Stimulated activated CD4-positive, alpha-beta T cell treated with anti-CD3 and anti-CD28 coated beads, Interleukin-1b, Interleukin-23, amount 100 ng/mL, for 48 hours (primary cell): ENCODE data around the gene UTY.

Source experiments
- DNase-seq: peaks from one replicate; pipeline ENCODE4 v3.0.0-alpha.2; 2020

The UTY gene

DNA sequence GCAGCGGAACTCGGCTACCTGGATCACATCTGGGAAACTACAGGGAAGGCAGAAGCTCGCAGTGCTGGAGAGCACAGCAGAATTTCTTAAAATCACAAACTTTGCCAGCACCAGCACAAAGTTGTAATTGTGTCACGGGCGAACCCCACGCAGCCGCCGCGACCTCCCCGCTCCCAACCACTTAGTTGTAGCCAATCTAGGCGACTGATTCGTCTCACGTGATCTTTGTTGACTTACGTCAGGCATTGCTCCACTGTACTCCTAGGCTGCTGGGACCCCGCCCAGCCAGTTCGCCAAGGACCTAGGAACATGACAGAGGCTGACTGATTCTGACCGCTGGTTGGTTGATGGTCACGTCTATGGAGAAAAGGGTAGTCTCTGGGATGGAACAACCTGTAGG, at the start of gene UTY:
UTY (minus strand) TSS at position 206 of the 400 bp plus-strand sequence. CDS start 368 bp downstream, outside the sequence.
- peak; percentile 80 for DNase-seq

DNA sequence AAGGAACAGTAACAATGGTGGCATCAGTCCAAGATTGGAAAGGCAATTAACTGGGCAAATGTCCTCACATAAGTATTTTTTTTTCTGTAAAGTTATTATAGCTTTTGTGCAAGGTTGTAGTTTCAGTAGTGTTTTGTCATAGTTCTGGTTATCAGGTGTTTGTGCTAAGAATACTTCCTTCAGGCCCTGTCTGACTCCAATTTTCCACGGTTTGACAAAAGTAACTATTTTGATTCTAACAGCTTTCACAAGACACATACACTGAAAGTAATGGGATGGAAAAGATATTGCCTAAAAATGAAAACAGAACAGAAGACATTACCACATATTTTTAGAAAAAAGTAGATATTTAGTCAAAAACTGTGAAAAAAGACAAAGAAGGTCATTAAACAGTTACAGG, 40.6 kb upstream of the UTY start:
- no peak for DNase-seq

DNA sequence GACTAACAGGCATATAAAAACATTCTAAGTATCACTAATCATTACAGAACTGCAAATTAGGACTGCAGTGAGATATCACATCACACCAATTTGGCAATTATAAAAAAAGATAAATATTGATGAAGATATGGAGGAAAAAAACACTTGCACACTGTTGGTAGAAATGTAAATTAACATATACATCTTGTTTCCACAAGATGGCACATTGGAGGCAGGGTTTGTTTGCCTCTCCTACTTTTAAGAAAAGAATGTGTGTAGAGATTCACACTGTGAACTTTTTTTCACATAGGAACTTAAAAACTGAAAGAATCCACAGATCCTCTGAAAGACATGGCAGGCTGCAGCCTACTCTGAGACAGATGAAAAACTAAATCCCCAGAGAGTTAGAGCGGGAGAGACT, 21.4 kb upstream of the UTY start:
- DNase-seq = no peak

DNA sequence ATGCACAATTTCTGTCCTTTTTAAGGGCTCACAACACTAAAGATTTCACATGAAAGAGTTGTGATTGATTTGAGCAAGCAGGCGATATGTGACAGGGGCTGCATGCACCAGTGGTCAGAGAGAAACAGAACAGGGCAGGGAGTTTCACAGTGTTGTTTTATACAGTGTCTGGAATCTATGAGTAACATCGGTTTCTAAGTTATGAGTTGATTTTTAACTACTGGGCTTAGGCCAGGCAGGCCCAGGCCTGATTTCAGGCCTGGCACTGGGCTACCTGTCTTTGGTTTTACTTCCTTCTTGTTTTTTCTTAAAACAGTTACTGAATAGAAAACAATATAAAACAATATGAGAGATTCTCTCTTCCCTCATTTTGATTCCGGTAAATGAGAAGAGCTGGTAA, 13.9 kb upstream of the UTY start:
- DNase-seq = no peak

GRCh38 chrY:13492408-13492807, 12.6 kb upstream of the UTY start:
- no peak for DNase-seq

- no peak for DNase-seq
Observed at GRCh38 chrY:13488738-13489137, 8.9 kb upstream of the UTY start.

DNA sequence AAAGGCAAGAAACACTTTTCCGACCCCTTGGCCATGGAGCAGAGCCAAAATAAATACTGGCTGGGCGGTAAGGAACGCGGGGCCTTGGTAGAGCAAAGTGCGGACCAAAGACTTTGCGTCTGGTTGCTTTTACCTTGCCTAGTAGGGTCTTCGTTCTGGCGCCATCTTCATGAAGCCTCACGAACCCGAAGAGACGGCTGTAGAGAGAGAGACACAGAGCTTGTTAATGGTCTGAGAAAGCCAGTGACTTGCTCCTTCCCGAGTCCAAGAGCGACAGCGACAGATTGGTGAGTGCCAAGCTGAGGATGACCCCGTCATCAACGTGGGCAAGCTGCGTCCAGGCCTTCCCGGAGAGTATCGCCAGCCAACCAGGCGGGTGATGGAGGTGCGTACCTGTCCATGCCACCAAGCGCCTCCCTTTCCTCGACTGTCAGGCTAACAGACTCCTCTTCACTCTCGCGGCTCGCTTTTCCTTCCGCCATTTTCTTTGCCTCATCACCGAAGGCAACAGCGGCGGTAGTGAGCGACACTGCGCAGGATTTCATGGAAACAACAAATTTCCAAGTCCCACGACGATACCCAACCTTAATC, 617 bp downstream of the UTY start:
- peak; percentile 66 for DNase-seq

GRCh38 chrY:13478126-13478785, 1.6 kb downstream of the UTY start:
- DNase-seq = peak; percentile 33

- DNase-seq = no peak
Observed at GRCh38 chrY:13474997-13475396, 4.8 kb downstream of the UTY start.

DNA sequence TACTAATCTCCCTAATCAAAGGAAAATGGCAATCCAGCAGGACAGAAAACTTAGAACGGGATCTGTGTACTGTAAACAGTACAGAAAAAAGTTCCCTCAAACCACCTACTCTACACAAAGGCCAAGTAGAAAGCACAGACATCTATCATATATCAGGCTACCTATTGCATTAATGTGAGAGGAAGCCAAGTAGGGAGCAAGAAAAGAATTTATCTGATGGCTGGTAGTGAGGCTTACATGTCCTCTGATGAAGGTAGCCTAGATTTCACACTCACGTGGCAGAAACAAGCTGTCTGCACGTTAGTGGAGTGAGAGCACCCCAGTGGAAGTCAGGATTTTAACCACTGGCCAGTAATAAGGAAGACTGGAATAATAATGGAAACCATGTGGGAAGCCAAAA, 28.3 kb downstream of the UTY start:
- no peak for DNase-seq

GRCh38 chrY:13450596-13451130, 29.2 kb downstream of the UTY start:
- DNase-seq = no peak

GRCh38 chrY:13445566-13445965, 34.3 kb downstream of the UTY start:
- no peak for DNase-seq

DNA sequence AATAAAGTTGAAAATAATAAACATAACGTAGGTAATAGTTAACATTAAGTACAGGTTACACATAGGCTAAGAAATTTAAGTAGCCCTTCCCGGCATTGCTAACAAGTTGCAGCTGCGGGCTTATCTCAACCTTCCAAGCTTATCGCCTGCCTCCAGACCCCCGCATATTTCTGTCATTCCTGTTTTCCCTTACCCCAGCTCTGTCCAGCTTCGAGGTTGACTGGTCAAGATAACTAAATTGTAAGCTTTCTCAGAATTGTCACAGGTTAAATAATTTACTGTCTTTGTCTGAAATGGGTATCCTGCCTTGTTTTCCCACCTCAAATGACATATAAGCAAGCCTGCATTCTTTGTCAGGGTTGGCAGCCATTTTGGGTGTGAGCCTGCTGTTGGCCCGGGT, 36.7 kb downstream of the UTY start:
- no peak for DNase-seq

GRCh38 chrY:13440811-13441210, 39.0 kb downstream of the UTY start:
- DNase-seq = no peak

- DNase-seq = peak; percentile 46
Observed at GRCh38 chrY:13435968-13436937, 43.6 kb downstream of the UTY start.

- no peak for DNase-seq
Observed at GRCh38 chrY:13435206-13435967, 44.4 kb downstream of the UTY start.

DNA sequence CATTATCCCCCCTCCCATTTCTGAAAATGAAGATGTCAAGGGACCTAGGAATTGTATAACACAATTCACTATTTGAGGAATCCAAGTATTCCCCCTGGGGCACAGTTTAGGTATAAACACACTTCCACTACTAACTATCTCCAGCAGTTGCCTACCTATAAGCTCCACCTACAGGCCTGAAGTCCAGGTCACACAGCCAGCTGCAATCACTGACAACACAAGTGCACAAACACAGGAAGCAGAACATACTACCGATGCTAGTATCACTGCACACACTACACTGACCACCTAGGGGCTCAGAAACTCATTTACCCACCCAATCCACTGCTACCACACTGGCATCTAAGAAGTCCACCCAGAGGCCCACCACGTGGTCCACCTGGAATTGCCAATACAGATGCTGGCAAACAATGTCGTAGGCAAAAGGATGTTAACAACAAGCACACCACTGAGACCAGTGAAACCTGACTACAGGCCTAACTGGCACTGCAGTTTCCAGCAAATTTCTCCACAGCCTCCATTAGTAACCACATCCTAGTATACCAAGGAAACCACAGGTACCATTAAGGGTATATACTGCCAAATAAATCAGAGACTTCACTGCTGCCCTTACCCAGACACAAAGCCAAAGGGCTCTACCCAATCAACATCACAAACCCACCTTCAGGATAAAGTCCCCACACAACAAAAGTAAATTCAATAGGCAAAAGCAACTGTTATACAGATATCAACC, 47.4 kb downstream of the UTY start:
- no peak for DNase-seq

GRCh38 chrY:13429551-13429950, 50.3 kb downstream of the UTY start:
- no peak for DNase-seq

GRCh38 chrY:13423281-13423732, 56.5 kb downstream of the UTY start:
- DNase-seq = no peak

GRCh38 chrY:13416869-13417661, 62.8 kb downstream of the UTY start:
- no peak for DNase-seq

DNA sequence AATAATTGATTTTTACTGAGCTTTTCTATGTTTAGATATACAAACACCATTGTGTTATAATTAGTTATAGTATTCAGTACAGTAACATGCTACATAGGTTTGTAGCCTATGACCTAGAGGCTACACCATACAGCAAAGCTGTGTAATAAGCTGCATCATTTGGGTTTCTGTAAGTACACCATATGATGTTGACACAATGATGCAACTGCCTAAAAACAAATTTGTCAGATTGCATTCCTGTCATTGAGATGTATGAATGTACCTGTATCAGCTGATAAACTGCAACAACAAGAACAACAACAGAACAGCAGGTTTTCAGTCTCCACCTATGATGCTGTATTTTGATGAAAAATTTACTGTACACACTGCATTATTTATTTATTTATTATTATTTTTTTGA, 64.3 kb downstream of the UTY start:
- no peak for DNase-seq
